Measurements from ENCODE around the gene TSPAN32. TPM values are rescaled to one million over a fixed set of nuclear protein-coding genes. Genes with fewer than 3 reads are reported as not detected.

TSPAN32 gene
- polyA plus RNA-seq, 1 experiment = 0.14 TPM

DNA sequence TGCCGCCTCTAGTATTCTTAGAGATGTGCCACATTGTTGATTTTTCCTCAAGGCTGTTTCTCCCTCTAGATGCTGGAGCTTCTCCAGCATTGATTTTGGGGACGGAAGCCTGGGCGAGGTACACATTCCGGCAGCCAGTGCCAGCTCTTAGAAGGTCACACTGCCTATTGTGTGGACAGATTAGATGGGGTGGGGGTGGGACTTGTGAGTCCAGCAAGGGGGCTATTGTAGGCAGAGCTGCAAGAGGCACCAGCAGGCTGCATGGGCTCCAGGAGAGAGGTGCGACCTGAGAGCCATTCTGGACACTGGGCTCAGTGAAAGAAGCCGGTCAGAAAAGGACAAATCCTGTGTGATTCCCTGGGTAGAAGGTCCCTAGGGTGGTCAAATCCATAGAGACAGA is 12.5 kb upstream of the TSPAN32 start:
- ChIA-PET POLR2A (no interaction called here), CTCF (no interaction called here)
- H3K27me3 ChIP-seq (ENCODE audit: control insufficient read depth, insufficient read depth, low read length) = peaks cover 27% of the 10 kb centered on the region
- no peak overlapping the region for H3K4me3 ChIP-seq (ENCODE audit: low read depth, low read length)
- DNase-seq (ENCODE audit: low read depth, low spot score) = no peak
- H3K9me3 ChIP-seq (ENCODE audit: control insufficient read depth, insufficient read depth, low read length) = no peaks in the 10 kb centered on the region; the same call in 1 of the 2 replicates
- H3K27ac ChIP-seq (ENCODE audit: low read depth, low read length) = no peak overlapping the region
- TF ChIP-seq CTCF (IDR thresholded peaks at IDR 0.05; ENCODE audit: low read depth, low read length) = no peak

DNA sequence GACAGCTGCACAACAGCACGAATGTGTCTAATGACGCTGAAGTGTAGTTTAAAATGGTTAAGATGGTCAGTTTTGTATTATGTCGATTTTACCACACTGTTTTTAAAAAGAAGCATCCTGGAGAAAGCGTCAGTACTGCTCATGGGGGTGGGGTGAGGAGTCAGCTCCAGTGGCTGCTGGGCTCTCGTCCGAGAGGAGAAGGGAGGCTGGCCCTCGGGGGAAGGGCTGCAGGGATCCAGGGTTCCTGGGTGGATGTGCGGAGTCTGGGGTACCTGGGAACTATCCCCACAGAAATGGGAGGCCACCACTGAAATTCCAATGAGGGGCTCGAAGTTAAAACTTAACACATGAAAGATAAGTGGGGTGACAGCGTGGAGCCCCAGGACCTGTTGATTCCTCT is 12.0 kb upstream of the TSPAN32 start:
- H3K4me3 ChIP-seq (ENCODE audit: low read depth, low read length) = no peak overlapping the region
- CTCF ChIA-PET = interaction anchor here (1.0 kb wide), 1 partner anchor 15 kb away, joined by 5 read pairs; no protein-coding TSS in a partner anchor
- H3K9me3 ChIP-seq (ENCODE audit: control insufficient read depth, insufficient read depth, low read length) = no peaks in the 10 kb centered on the region; the same call in 1 of the 2 replicates
- no peak overlapping the region for H3K27ac ChIP-seq (ENCODE audit: low read depth, low read length)
- no peak for TF ChIP-seq CTCF (IDR thresholded peaks at IDR 0.05; ENCODE audit: low read depth, low read length)
- DNase-seq (ENCODE audit: low read depth, low spot score) = no peak
- POLR2A ChIA-PET = no interaction called here
- H3K27me3 ChIP-seq (ENCODE audit: control insufficient read depth, insufficient read depth, low read length) = peaks cover 27% of the 10 kb centered on the region

DNA sequence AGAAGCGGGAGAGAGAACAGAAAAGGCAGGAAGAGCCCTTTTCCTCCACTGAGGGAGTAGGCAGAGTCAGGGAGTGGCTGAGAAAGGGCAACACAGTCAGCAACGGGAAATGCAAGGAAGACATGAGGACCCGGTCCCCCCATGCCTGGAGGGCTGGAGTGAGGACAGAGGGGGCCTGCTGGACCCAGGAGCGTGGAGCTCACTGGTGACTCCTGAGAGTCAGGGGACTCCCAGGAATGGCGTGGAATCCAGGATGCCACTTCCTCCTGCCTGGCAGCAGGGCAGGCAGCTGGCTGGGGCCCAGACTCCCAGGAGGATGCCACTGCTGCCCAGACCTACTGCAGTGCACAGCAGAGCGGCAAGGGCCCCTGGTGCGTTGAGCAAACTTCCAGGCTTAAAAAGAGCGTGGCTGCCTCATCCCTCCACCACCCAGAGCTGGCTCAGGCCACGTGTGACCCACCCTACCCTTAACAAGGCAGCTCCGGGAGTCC is 11.4 kb upstream of the TSPAN32 start:
- TF ChIP-seq CTCF (IDR thresholded peaks at IDR 0.05; ENCODE audit: low read depth, low read length) = no peak
- CTCF ChIA-PET = interaction anchor here (0.7 to 1.0 kb wide), 2 partner anchors 15 to 104 kb away, joined by 3 to 5 read pairs; no protein-coding TSS in a partner anchor
- peaks cover 26% of the 10 kb centered on the region for H3K27me3 ChIP-seq (ENCODE audit: control insufficient read depth, insufficient read depth, low read length)

DNA sequence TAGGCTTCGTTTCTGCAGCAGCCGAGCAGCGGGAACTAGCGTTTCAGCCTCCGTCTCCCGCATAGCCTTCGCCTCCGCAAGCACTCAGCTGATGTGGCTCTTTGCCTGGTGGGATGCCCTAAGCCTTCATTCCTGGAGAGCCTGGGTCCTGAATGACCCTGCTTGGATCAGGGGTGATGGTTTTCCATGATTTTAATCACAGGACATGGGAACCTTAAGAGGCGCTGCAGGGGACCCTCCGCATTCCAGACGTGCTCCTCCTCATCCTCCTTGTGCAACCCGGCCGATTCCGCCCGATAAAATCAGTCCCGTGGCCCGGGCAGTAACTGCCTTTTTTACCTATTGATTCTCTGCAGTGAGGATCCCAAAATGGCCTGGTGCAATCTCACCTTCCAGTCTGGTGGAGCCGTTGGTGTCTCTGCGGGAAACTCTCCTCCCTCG is 8.3 kb upstream of the TSPAN32 start:
- no peak for TF ChIP-seq CTCF (IDR thresholded peaks at IDR 0.05; ENCODE audit: low read depth, low read length)
- peaks cover 22% of the 10 kb centered on the region for H3K27me3 ChIP-seq (ENCODE audit: control insufficient read depth, insufficient read depth, low read length)
- ChIA-PET CTCF (no interaction called here), POLR2A (no interaction called here)
- no peak overlapping the region for H3K27ac ChIP-seq (ENCODE audit: low read depth, low read length)
- no peak overlapping the region for H3K4me3 ChIP-seq (ENCODE audit: low read depth, low read length)
- DNase-seq (ENCODE audit: low read depth, low spot score) = no peak
- no peaks in the 10 kb centered on the region; the same call in 1 of the 2 replicates for H3K9me3 ChIP-seq (ENCODE audit: control insufficient read depth, insufficient read depth, low read length)

More for the DNA sequence above, 11.4 kb upstream of the TSPAN32 start:
- no peak overlapping the region for H3K4me3 ChIP-seq (ENCODE audit: low read depth, low read length)
- no peak overlapping the region for H3K27ac ChIP-seq (ENCODE audit: low read depth, low read length)
- DNase-seq (ENCODE audit: low read depth, low spot score) = no peak
- H3K9me3 ChIP-seq (ENCODE audit: control insufficient read depth, insufficient read depth, low read length) = no peaks in the 10 kb centered on the region; the same call in 1 of the 2 replicates
- POLR2A ChIA-PET = no interaction called here

DNA sequence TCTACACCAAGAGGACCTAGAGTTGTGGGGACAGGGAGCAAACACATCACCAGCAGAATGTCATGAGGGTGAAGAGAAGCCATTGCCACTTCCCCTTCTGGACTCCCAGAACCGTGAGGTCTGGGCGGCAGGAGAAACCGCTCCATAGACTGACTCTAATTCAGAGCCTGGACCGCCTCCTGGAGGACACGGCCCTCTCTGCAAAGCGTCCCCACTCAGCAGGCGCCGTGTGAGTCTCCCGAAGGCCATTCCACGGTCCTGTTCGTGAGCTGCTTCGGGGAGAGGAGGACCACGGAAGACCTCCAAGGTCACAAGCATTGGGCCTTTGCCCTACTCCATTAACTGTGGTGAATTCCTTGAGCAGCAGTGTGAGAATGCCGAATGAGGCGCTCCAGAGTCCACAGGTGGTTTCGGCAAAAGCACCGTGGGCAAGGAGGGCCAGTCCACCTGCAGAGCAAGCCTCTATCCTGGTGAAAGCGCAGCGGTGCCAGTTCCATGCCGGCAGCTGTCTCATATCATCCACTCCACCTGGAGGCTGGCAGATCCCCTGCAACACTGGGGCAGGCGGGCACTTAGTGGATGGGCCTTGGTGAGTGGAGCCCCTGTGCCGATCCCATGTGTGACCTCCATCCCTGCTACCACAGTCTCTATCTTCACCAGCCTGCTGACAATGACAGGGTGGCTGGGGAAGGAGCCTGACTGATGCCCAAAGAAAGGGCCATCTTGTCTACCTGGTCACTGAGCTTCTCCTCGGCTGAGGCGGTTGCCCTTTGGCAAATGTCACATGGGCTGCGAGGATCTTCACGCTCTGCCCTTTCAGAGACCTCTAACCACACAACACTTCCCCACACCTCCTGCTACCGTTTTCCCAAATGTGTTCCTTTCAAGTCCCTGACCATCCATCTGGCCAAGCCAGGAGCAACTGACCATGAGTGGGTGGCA is 7.6 kb upstream of the TSPAN32 start:
- no peak for DNase-seq (ENCODE audit: low read depth, low spot score)
- CTCF ChIA-PET = no interaction called here
- no peaks in the 10 kb centered on the region; the same call in 1 of the 2 replicates for H3K9me3 ChIP-seq (ENCODE audit: control insufficient read depth, insufficient read depth, low read length)
- H3K4me3 ChIP-seq (ENCODE audit: low read depth, low read length) = no peak overlapping the region
- H3K27me3 ChIP-seq (ENCODE audit: control insufficient read depth, insufficient read depth, low read length) = peaks cover 23% of the 10 kb centered on the region
- POLR2A ChIA-PET = no interaction called here
- TF ChIP-seq CTCF (IDR thresholded peaks at IDR 0.05; ENCODE audit: low read depth, low read length) = no peak
- H3K27ac ChIP-seq (ENCODE audit: low read depth, low read length) = no peak overlapping the region

Data from AG04450 (cell line).